ENCODE data around the gene HOXB4. TPM values are rescaled to one million over a fixed set of nuclear protein-coding genes. Genes with fewer than 3 reads are reported as not detected.

Gene HOXB4
- total RNA-seq, 1 experiment from 2014 or later = 0.04 TPM

DNA sequence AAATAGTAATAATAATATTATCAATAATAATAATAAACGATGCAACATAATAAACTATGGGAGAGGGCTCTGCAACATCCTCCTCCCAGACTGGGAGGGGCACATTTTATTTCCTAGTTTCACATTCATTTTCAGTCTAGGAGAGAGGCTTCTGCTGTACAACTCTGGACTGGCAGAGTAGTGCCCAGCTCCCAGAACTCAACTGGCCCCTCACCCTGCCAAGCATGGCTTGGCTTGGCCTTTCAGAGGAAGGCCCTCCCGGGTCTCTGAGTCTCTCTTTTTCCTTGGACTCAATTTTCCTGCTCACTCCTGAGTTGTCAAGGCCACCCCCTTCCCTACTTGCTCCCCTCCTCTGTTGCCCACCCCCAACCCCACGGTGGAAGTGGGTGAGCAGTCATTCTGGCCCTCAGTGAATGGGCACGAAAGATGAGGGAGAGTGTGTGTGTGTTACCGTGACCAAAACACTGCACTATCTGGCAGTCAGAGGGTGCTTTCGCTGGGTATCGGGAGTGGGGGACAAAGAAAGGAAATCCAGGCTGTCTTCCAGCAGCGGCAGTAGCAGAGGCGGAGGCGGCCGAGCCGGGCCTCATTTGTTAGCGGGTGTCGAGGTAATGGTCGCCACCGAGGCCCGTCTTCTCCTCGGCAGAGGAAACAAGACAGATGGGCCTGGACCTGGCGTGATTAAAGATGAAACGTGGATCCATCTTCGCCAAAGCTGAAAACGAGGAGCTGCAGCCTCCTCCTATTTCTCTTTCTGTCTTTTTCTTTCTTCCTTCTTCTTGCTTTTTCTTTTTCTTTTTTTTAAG lies 2.3 kb downstream of the HOXB4 start:
- Mint-ChIP-seq H3K27me3 (ENCODE audit: low read depth) (peaks cover 29% of the 10 kb centered on the region; the same call in 1 of the 2 replicates), H3K4me3 (no peak overlapping the region)
- no peak for DNase-seq (ENCODE audit: low spot score)

DNA sequence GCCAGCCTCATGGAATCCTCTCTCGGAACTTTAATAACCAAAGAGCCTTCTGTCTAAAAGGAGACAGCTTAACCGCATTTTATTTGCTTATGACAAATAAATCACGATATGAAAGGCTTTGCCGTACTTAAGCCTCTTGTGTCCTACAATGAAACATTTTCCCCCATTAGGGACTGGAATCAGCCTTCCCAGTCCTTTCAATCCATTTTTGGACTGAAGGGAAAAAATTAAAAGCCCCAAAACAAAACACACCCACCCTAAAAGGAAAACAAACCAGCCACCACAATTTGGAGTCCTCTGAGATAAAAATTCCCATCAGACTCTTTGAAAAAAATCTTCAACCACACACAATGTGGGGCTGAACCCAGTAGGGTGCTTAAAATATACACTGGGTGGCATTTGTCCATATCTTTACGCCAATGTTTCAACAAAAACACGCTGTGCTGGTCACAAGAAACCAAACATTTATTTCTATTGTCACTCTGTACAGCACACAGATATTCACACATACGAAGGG lies 3.0 kb downstream of the HOXB4 start:
- DNase-seq (ENCODE audit: low spot score) (no peak), ATAC-seq (no peak)
- Mint-ChIP-seq H3K9me3 (no peaks in the 10 kb centered on the region), H3K27ac (no peak overlapping the region), H3K4me3 (no peak overlapping the region), H3K36me3 (no peaks in the 10 kb centered on the region), H3K27me3 (ENCODE audit: low read depth) (peaks cover 22% of the 10 kb centered on the region; the same call in 1 of the 2 replicates), H3K4me1 (peaks cover 45% of the 10 kb centered on the region)
- POLR2A ChIA-PET = no interaction called here
- TF ChIP-seq NR1H2 (CRISPR knock-in tag; IDR thresholded peaks at IDR 0.05) (no peak), TEAD1 (CRISPR knock-in tag; IDR thresholded peaks at IDR 0.05) (no peak), CREM (CRISPR knock-in tag; IDR thresholded peaks at IDR 0.05) (no peak), NFYB (CRISPR knock-in tag; conservative IDR thresholded peaks at IDR 0.05; ENCODE audit: low read depth) (no peak), E2F5 (CRISPR knock-in tag; IDR thresholded peaks at IDR 0.05) (no peak), JUN (CRISPR knock-in tag; IDR thresholded peaks at IDR 0.05) (no peak), RORB (CRISPR knock-in tag; IDR thresholded peaks at IDR 0.05) (no peak), ZNF232 (CRISPR knock-in tag; IDR thresholded peaks at IDR 0.05) (no peak)
- TF ChIP-seq, protein P1, sequence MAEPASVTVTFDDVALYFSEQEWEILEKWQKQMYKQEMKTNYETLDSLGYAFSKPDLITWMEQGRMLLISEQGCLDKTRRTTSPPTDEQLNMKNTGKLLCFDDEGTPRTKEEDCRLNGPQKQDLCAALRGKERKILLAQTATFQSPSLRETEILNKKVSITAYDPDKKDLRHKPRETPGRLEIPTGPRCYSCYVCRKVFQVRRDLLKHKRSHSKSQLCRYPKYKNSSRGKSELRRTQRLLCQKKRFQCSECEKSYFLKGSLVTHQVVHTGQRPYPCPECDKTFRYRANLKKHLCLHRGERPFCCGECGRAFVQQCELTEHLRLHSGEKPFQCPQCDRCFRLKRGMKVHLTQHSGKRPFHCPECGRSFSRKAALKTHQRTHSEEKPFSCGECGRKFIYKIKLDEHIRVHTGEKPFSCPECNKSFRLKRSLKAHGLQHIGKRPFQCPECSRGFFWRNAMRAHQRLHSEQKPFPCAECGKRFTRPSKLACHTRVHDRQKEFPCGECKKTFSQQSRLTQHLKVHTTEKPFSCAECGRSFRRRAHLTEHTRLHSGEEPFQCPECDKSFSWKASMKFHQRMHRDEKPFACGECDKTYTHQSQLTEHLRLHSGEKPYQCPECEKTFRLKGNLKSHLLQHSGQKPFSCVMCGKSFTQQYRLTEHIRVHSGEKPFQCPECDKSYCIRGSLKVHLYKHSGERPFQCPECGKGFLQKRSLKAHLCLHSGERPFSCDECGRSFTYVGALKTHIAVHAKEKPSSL (CRISPR knock-in tag; conservative IDR thresholded peaks at IDR 0.05) = no peak
- CTCF ChIA-PET = interaction anchor here (0.5 kb wide), 1 partner anchor 104 kb away, joined by 4 read pairs; no protein-coding TSS in a partner anchor

More for the DNA sequence above, 2.3 kb downstream of the HOXB4 start:
- Mint-ChIP-seq H3K27ac (no peak overlapping the region), H3K4me1 (peaks cover 39% of the 10 kb centered on the region), H3K9me3 (no peaks in the 10 kb centered on the region), H3K36me3 (no peaks in the 10 kb centered on the region)
- TF ChIP-seq ESRRA (CRISPR knock-in tag; IDR thresholded peaks at IDR 0.05; ENCODE audit: borderline replicate concordance) (no peak), ZNF532 (CRISPR knock-in tag; IDR thresholded peaks at IDR 0.05; ENCODE audit: borderline replicate concordance) (no peak), TCF7 (CRISPR knock-in tag; IDR thresholded peaks at IDR 0.05; ENCODE audit: low read depth) (no peak), FOXJ3 (CRISPR knock-in tag; IDR thresholded peaks at IDR 0.05; ENCODE audit: borderline replicate concordance) (no peak), KAT7 (CRISPR knock-in tag; IDR thresholded peaks at IDR 0.05; ENCODE audit: borderline replicate concordance) (no peak), NR1H2 (CRISPR knock-in tag; IDR thresholded peaks at IDR 0.05) (no peak)
- TF ChIP-seq, protein P2, sequence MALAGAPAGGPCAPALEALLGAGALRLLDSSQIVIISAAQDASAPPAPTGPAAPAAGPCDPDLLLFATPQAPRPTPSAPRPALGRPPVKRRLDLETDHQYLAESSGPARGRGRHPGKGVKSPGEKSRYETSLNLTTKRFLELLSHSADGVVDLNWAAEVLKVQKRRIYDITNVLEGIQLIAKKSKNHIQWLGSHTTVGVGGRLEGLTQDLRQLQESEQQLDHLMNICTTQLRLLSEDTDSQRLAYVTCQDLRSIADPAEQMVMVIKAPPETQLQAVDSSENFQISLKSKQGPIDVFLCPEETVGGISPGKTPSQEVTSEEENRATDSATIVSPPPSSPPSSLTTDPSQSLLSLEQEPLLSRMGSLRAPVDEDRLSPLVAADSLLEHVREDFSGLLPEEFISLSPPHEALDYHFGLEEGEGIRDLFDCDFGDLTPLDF (CRISPR knock-in tag; IDR thresholded peaks at IDR 0.05) = no peak
- TF ChIP-seq, protein P3, sequence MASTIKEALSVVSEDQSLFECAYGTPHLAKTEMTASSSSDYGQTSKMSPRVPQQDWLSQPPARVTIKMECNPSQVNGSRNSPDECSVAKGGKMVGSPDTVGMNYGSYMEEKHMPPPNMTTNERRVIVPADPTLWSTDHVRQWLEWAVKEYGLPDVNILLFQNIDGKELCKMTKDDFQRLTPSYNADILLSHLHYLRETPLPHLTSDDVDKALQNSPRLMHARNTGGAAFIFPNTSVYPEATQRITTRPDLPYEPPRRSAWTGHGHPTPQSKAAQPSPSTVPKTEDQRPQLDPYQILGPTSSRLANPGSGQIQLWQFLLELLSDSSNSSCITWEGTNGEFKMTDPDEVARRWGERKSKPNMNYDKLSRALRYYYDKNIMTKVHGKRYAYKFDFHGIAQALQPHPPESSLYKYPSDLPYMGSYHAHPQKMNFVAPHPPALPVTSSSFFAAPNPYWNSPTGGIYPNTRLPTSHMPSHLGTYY (CRISPR knock-in tag; IDR thresholded peaks at IDR 0.05) = no peak
- ATAC-seq = no peak
- POLR2A ChIA-PET = no interaction called here
- CTCF ChIA-PET = no interaction called here
